DLD1 (cell line): ENCODE results near the gene IZUMO1R.
"Not testable (repeated sequence)": the region's sequence is repeated elsewhere in the genome, so short reads cannot be mapped to it uniquely, and the experiment has no call there.

Experiments
- in situ Hi-C: cut with HindIII; loops from 2 replicates; pipeline ENCODE4 v1.10.0; 2017; ENCODE audit warnings: low sequenced_read_pairs

The IZUMO1R gene

DNA sequence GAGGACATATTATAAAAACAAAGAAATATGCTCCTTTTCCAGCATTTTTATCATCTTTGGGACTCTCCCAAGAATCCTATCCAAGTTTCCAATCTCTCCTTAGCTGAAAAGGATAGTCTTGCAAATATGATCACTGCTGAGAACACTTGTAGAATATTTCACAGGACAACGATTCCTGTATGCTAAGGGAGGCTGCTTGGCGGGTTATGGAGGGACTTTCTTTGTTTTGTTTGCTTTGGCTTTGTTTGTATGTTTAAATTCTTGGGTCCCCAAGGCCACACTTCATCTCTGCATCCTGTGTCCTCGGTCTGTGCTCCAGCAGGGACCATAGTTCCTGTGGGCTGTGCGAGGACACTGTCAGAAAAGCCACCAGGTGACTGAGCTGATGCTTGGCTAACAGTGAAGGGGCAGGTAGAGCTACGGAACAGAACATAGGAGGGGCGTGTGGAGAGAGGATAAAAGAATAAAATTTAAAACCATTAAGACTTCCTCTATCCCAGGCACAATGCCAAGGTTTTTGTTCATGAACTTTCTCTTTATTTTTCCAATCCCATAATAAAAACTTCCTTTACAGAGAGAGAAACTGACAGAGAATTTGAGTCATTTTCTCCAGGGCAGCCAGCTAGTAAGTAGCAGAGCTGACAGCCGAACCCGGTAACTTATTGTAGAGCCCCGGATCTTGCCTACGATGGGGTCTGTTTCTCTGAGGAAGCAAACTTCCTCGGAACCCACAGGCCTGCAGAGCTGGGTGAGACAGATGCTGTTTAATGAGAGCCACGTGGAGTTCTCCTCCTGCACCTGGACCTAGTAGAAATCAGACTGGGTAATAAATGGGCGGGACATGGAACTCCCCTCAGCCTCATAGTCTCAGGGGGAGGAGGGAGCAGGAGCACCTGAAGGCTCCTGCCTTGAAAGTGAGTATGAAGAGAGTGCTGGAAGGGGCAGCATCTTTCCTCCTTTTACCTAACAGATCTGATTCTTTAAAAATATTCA lies at the start of gene IZUMO1R:
Gene IZUMO1R (plus strand): TSS at position 615 of the 993 bp plus-strand sequence. CDS start 1,057 bp downstream, outside the sequence.
- in situ Hi-C loops: no loop called here

DNA sequence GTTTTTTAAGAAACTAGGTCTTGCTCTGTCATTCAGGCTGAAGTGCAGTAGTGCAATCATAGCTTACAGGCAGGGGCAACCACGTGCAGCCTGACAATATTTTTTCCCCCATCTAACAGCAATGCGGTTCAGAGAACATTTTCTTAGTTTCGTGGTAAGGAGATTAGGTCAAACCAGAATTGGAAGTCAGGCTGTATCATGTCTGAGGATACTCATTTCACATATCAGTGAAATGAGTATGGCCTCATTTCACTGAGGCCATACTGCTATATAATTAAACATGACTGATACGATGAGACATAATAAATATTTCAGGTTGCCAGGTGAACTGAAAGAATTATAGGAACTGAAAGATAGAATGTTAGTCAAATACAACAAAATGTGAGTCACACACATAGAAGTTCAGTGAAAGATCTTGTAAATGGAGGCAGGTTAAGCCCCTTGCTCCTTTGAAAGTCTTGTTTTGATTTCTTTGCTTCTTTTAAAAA lies 32.5 kb upstream of the IZUMO1R start:
- in situ Hi-C loops: no loop called here

DNA sequence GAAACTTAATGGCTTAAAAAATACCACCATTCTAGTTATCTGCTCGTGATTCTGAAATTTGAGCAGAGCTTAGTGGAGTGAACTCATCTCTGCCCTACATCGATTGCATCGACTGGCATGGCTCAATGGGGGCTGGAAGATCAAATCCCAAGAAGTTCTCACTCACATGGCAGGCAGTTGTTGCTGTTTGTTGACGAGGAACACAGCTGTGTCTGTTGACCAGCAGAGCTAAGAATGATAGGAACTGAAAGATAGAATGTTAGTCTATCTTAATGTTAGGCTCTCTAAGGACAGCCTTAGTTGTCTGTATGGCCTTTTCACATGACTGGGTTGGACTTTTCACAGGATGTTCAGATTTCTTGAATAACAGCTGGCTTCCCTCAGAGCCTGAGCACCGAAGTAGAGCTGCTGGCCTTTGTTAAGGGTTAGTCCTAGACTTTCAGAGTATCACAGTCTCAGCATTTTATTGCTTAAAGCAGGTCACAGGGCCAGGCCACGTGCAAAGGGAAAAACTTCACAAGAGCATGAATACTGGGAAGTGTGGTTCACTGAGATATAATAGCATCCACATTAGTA lies 31.6 kb upstream of the IZUMO1R start:
- in situ Hi-C loops: no loop called here

DNA sequence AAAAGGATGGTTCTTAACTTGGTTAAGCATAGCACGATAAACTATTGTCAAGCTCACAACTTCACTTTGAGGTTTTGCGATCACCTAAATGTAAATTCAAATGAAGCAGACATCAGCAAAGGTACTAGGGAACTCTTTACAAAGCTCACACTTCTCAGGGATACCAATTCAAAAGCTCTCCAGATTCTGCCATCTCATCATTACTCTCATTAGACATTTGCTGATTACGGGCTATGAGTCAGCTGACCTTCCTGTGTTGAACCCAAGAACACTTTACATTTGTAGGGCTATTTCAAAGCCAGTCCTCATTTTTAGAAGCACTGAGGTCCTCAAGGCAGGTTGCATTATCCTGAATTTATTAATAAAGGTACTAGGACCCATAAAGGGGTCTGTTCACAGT lies 28.4 kb upstream of the IZUMO1R start:
- in situ Hi-C loops: no loop called here

DNA sequence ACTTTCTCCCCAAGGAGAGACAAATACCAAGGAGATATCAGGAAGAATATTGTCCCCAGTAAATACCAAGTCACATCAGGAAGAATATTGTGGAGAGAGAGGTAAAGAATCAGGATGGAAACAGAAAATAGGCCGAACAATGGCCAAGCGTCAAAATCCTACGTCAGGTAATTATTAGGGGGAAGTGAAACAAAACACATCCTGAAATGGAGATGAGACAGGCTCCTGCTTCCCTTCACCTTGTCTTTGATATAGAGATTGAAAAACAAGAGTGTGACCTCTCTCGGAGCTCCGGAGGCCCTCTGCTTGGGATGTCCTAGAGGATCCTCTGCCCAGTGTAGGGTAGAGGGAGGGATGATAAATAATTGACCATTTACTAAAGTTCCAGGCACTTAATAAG lies 27.4 kb upstream of the IZUMO1R start:
- in situ Hi-C loops: no loop called here

DNA sequence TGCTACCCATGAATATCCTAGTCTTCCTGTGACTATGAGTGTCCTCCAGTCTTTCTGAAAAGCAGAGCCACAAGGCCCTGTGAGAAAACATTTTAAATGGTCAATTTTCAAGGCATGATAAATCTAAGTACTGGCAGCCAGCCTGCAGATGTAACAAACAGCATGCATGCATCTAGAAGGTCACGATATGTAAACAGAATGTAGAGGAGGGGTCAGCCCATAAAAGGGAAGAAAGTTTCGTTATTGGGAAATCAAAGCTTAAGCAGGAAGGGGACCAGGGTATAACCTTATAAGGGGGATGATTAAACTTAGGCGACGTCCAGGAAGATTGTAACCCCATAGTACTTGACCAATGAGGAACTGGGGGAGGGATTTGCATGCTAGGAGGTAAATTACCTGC lies 26.2 kb upstream of the IZUMO1R start:
- in situ Hi-C loops: not testable (repeated sequence)

DNA sequence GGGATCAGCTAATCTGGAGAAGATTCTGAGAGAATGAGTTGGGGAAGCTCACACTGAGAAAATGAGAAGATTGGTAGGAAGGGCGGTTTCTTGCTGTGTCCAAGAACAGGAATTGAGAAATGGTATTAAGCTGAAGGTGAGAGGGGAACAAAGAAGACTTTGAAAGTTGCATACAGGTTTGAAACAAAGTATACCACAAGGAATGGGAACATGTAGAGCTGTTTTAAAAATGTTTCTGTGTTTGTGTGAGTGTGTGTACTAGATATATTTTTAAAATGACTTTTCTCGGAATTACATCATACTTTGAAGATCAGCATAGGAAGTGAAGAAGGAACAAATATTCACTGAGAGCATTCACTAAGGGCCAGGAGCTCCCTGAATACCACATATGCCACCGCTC lies 24.4 kb upstream of the IZUMO1R start:
- in situ Hi-C loops: no loop called here

DNA sequence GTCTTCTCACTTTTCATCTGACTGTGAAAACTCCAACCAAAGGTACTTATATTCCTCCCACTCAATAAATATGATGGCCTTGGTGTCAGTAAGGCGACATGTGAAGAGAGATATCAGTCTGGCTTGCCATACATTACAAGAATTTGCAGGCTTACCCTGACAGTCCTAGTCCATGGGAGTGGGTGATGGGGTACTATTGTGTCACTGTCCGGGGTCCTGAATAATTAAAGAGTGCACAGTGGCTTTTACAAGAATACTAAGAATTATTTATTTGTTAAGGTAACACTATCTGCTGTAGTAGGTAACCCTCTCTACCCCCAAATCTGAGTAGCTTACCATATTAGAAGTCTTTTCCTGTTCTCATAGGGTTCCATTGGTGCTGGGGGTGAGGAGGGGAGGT lies 23.1 kb upstream of the IZUMO1R start:
- in situ Hi-C loops: no loop called here

DNA sequence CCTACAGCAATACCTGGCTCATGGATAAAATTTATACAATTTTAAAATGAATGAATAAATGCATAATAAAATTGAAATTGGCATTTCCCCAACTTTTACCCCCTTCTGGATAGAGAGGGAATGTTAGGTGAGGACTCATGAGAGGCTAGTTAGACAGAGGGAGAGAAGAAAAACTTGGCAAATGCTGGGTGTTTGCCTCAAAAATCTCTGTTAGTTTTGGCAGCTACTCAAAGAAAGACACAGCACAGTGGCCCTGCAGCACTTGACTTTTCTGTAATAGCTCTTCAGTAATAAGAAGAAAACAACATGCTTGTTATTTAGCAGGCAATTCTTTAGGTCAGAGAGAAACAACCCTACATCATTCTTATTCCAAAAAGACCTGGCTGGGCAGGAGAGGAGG lies 20.7 kb upstream of the IZUMO1R start:
- in situ Hi-C loops: no loop called here

DNA sequence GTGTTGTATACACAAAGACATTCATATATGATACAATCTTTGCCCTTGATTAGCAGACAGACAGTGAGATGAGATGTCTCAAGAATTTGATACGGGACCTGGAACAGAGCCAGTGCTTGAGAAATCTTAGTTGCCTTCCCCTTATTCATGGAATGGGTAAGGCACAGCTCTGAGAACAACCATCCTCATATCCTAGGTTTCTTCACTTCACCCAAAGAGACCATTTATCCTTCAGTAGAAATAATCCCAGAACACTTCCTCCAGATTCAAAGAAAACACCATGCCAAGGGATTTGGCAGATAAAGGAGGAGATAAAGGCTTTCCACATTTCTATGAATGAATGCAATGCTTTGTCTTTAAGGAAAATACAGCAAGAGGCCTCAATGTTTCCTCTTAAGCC lies 8.8 kb upstream of the IZUMO1R start:
- in situ Hi-C loops: no loop called here

DNA sequence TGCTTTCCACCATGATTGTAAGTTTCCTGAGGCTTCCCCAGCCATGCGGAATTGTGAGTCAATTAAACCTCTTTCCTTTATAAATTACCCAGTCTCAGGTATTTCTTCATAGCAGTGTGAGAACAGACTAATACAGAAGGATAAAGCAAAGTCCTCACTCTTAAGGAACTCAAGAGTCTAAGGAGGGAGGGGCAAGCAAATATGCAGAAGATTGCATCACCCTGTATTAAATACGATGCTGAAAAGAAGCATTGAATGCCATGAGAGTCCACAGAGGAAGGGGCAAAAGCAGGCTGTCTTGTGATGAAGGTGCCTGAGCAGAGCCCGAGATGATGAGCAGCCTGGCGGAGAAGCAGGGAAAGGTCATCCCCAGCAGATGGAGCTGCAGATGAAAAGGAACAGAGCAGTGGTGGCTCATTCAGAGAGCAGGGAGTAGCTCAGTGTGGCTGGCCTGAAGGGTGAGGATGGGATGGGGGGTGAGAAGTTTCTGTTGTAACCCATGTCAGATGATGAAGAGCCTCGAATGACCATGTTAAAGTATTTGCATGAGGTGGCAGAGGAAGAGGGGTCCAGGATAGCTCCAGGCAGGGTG lies 6.3 kb upstream of the IZUMO1R start:
- in situ Hi-C loops: no loop called here

DNA sequence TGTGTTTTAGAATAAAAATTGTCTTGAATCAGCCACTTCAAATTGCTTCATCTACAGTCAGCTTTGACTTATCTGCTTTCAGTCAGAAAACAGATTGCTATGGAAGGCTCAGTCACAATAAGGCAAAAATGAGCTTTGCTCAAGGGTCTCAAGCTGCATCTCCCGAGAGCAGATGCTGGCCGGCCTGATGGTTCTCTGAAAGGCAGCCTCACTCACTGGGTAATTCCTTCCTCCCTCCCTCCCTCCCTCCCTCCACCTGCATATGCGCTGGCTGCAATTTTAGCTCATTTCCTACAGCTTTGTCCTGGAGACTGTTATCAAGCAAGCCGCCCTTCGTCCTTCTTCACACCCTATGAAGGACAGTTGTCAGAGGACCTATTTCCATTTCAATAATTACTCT lies 1.6 kb upstream of the IZUMO1R start:
- in situ Hi-C loops: no loop called here

DNA sequence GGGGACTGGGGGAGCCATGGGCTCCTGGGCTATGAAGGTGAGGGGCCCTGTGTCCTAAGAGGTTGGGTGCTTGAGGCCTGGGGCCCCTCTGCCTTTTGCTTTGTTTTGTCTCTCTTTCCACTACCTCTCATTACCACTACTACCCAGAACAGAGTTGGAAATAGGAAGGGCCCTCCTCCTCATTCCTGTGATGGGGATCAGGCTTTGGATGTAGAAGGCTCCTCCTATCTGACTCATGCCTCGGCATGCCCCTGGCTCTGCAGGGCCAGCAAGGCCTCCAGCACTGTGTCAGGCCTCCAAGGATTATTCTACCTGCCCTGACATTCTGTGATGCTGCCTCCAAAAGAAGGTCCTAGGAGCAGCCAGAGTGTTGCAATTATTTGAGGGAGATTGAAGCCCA lies 766 bp downstream of the IZUMO1R start:
- in situ Hi-C loops: no loop called here

DNA sequence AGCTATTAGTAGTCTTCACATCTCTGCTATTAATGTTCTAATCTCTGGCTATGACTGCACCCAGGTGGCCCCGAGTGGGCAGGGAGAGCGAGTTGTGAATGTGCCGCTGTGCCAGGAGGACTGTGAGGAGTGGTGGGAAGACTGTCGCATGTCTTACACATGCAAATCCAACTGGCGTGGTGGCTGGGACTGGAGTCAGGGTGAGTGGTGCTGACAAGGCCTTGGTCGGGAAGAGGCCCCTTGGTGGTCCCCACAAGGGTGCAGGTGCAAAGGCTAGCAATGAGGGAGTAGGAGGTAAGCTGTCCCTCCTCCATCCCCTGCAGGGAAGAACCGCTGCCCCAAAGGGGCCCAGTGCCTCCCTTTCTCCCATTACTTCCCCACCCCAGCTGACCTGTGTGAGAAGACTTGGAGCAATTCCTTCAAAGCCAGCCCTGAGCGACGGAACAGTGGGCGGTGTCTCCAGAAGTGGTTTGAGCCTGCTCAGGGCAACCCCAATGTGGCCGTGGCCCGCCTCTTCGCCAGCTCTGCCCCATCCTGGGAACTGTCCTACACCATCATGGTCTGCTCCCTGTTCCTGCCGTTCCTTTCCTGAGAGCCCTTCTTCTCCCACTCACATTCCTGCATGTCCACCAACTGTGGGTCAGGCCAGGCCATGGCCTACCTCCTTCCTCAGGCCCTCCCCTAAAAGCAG lies 2.9 kb downstream of the IZUMO1R start:
- in situ Hi-C loops: no loop called here

DNA sequence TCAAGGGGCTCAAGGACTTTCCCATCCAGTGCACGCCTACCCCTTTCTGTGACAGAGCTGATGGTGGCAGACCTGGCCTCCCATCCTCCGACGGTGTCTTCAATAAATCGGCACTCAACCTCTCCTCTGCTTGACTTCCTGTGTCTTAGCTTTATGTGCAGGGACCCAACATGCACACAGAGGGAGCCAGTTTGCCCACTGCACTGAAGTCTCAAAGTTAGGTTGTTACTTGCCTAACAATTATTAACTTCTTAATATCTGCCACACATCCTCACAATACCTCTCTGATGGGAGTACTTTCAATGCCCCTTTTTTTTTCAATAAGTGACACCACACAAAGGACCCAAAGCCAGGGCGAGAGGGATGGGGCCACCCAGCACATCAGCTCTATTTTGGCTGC lies 3.6 kb downstream of the IZUMO1R start:
- in situ Hi-C loops: no loop called here

DNA sequence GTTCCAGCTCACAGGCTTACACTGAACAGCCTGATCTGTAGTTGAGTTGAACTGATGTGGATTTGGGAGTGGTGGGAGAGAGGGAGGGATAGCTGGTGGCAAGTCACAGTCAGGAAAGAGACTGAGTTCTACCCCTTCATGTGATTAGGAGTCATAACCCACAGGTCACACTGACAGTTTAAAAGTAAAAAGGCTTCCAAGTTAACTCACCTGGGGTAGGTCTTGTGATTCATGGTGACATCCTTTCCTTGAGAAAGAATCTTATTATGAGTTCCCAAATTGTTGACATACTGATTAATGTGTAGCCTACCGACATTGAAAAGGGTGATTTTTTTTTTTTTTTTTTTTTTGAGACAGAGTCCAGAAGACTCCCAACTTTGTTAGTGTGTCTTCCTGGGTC lies 5.4 kb downstream of the IZUMO1R start:
- in situ Hi-C loops: no loop called here

DNA sequence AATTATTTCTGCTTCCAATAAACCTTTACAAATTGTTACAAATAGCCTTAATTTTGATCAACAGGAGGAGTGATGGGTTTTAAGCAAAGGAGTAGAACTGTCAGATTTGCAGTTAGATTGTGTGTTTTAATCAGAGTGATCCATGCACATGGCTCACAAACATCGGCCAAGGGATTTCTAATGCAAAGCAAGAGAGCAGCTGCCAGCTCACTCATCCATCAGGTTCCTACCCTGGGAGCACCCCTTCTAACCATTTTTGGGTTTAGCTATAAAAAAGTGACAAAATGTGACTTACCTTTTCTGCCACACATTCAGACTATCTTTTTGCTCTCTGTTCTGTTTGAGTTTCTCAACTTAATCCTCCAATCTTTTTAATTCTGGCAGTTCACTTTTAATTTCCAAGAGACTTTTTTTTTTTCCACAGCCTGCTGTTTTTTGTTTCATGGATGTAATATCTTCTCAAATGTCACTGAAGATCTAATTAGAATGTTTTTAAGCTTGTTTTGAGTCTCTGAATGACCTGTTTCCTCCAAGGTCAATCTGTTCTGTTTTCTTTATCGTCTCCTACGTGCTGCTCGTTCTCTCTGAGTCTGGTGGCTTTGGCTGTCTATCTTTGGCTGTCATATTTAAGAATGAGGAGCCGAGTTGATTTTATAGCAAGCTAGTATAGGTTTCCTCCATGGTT lies 6.0 kb downstream of the IZUMO1R start:
- in situ Hi-C loops: no loop called here

DNA sequence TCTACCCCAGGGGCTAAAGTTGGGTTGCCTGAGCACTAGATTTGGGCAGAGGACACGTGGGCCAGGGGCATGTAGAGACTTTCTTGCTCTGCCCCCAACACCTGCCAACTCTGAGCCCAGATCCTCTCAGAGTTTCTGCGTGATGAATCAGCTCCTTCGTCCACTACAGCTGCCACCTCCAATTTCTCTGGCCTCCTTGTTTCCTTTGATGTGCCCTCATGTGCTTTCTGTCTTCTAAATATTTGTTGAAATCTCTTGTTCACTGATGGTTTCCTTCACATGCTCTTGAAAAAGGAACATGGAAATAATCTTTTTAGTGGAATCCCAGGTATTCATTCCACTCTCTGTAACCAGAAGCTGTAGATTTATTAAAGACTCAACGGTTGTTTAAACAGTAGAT lies 8.0 kb downstream of the IZUMO1R start:
- in situ Hi-C loops: no loop called here

DNA sequence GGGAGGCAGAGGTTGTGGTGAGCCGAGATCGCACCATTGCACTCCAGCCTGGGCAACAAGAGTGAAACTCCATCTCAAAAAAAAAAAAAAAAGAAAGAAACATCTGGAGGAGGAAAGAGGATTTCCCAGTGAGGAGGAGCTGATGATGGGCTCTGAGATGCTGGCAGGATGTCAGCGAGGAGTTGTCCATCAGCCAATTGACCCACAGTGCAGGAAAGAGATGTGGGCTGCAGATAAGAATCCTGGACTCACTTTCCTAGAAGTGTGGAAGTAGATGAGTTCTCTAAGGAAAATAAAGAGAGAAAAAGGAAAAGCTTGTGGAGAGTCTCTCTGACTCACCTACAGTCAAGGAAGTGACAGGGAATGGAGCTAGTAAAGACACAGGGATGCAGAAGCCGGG lies 9.7 kb downstream of the IZUMO1R start:
- in situ Hi-C loops: no loop called here

DNA sequence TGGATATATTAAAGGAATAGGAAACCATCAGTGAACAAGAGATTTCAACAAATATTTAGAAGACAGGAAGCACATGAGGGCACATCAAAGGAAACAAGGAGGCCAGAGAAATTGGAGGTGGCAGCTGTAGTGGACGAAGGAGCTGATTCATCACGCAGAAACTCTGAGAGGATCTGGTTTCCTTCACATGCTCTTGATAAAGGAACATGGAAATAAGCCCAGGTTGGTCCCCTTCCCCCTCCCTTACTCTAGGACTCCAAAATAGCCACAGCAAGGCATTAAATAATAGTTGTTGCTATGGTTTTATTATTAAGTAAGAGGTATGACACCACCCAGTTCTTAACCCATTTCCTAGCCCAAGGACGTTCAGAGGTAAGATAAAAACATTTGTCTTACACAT lies 11.3 kb downstream of the IZUMO1R start:
- in situ Hi-C loops: no loop called here

DNA sequence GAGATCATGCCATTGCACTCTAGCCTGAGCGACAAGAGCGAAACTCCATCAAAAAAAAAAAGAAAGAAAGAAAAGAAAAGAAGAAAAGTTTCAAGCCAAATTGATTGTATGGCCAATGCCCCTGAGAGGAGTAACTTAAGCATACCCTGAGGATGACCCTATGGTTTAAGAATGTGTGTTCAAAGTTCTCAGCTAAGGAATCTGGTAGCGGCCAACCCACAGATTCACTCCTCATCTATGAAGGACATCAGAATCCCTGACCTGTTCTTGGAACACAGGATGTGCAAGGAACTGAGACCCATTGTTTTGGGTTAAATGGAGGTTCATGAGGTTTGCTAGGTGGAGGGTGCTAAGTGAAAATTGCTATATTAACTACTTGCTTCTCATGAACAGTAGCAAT lies 18.1 kb downstream of the IZUMO1R start:
- in situ Hi-C loops: no loop called here
